Skeletal muscle satellite cell (primary cell): ENCODE data around the gene NRL.

ENCODE experiments used
- H3K27me3 ChIP-seq: 2 replicates; pipeline ENCODE4 v1.7.0; 2013; ENCODE audit warnings: low read length; ENCODE audit not compliant: control insufficient read depth, insufficient read depth
- H3K36me3 ChIP-seq: 2 replicates; pipeline ENCODE4 v1.7.0; 2013; ENCODE audit warnings: mild to moderate bottlenecking, control low read depth, low read length; ENCODE audit not compliant: insufficient read depth
- H3K4me1 ChIP-seq: 2 replicates; pipeline ENCODE4 v1.7.0; 2013; ENCODE audit warnings: low read length; ENCODE audit not compliant: control insufficient read depth, insufficient read depth
- H3K4me2 ChIP-seq: 2 replicates; pipeline ENCODE4 v1.7.0; 2013; ENCODE audit warnings: mild to moderate bottlenecking, low read length
- H3K4me3 ChIP-seq: 2 replicates; pipeline ENCODE4 v1.7.0; 2013; ENCODE audit warnings: low read length
- H3K9ac ChIP-seq: 2 replicates; pipeline ENCODE4 v1.7.0; 2013; ENCODE audit warnings: mild to moderate bottlenecking, low read depth, low read length, moderate library complexity
- H3K9me3 ChIP-seq: replicated peaks from 2 replicates; pipeline ENCODE4 v1.7.0; 2013; ENCODE audit warnings: mild to moderate bottlenecking, control low read depth, low read length

The NRL gene

DNA sequence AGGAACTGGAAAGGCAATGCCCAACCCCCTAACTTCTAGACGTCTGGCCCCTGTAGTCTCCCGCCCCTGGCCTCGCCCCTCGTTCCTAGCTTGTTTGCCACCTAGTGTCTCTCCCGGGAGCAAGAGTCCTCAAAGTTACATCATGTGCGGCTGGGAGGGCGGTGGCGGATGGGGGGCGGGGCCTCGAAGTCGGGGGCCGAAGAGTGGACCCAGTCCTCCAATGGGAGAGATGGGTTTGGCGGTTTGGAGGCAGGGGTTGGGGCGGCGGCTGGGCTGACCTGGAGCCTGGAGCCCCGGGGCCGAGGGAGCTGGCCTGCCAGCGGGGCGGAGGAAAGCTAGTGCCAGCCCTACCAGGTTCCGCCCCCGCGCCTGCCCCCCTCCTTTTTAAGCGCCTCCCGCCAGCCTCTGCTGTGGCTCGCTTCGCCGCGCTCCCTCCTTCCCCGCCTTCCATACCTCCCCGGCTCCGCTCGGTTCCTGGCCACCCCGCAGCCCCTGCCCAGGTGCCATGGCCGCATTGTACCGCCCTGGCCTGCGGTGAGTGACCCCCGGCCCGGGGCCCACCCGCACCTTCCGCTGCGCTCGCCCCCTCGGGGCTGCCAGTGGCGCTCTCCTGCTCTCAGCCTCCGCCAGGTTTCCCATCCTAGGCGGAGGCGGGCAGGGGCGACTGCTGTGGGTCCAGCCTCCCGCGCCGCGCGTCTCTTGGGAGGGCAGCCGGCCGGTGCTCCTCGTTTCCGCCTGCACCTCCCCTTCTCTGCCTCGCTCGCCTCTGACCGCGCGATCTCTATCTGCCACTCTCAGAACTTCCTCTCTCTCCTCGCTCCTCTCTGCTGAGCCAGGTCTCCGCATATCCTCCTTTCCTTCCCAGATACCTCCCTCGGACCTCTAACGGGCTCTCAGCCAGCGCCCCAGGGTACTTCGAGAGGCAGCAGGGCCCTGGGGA, 20.6 kb downstream of the NRL start, which contains the start of gene PCK2:
PCK2 (plus strand) TSS at position 411 of the 940 bp plus-strand sequence; CDS start at position 506, 95 bp downstream.
- Histone ChIP-seq H3K36me3 (no peaks in the 10 kb centered on the region), H3K9me3 (no peaks in the 10 kb centered on the region), H3K27me3 (no peaks in the 10 kb centered on the region), H3K4me3 (peak within 1 kb of the TSS; percentile 98), H3K4me1 (peaks cover 16% of the 10 kb centered on the region), H3K9ac (peak within 1 kb of the TSS; percentile 88), H3K4me2 (peak within 1 kb of the TSS; percentile 100)

GRCh38 chr14:24093207-24093900, 21.4 kb downstream of the NRL start:
- peak overlapping the region; percentile 98 for H3K4me3 ChIP-seq
- no peaks in the 10 kb centered on the region for H3K36me3 ChIP-seq
- peak overlapping the region; percentile 88 for H3K9ac ChIP-seq
- H3K4me1 ChIP-seq, result peaks cover 16% of the 10 kb centered on the region
- no peaks in the 10 kb centered on the region for H3K27me3 ChIP-seq
- H3K9me3 ChIP-seq, result no peaks in the 10 kb centered on the region
- H3K4me2 ChIP-seq, result peak overlapping the region; percentile 100

GRCh38 chr14:24092505-24093206, 22.1 kb downstream of the NRL start:
- Histone ChIP-seq H3K9me3 (no peaks in the 10 kb centered on the region), H3K36me3 (no peaks in the 10 kb centered on the region), H3K4me1 (peaks cover 16% of the 10 kb centered on the region), H3K4me3 (no peak overlapping the region), H3K9ac (no peak overlapping the region), H3K27me3 (no peaks in the 10 kb centered on the region), H3K4me2 (no peak overlapping the region)

DNA sequence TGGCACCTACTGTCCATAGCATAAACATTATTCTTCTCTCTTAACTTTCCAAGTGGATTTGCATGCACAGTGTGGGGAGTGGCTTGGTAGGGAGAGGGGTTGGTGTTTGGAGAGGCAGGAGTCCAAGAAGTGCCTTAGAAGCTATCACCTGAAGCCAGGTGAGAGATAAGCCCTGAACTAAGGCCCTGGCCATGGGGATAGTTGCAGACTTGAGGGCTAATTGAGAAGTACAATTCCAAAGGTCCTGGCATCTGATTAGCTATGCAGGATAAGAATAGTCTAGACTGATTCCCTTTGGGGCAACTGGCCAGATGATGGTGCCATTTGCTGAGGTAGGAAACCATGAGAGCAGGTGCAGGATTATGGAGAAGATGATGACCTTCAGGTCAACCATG, 22.6 kb downstream of the NRL start:
- H3K9ac ChIP-seq, result no peak overlapping the region
- H3K4me3 ChIP-seq, result no peak overlapping the region
- H3K4me1 ChIP-seq, result peaks cover 16% of the 10 kb centered on the region
- H3K36me3 ChIP-seq, result no peaks in the 10 kb centered on the region
- H3K9me3 ChIP-seq, result no peaks in the 10 kb centered on the region
- no peak overlapping the region for H3K4me2 ChIP-seq
- H3K27me3 ChIP-seq, result no peaks in the 10 kb centered on the region

- Histone ChIP-seq H3K4me2 (no peak overlapping the region), H3K4me1 (peaks cover 6% of the 10 kb centered on the region), H3K36me3 (no peaks in the 10 kb centered on the region), H3K27me3 (no peaks in the 10 kb centered on the region), H3K9me3 (no peaks in the 10 kb centered on the region), H3K4me3 (no peak overlapping the region), H3K9ac (no peak overlapping the region)
These were observed 24.9 kb downstream of the NRL start for GRCh38 chr14:24089890-24090289.

DNA sequence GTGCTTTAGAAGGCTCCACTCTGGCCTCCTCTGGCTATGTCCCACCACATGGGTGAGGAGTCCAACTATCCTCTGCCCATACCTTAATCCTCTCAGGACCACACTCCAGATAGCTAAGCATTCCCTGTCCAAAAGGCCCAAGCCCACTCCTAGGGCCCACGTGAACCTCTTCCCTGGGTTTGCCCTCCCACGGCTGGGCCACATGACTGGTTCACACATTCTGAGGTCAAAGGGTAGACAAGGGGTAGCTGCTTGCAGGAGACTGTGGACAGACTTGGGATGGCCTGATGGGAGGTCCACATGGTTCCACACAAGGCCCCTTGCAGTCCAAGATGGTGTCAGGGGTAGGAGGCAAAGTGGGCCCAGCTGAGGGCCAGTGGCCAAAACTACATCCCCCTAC, 26.7 kb downstream of the NRL start:
- H3K9ac ChIP-seq, result no peak overlapping the region
- H3K9me3 ChIP-seq, result no peaks in the 10 kb centered on the region
- peaks cover 16% of the 10 kb centered on the region for H3K27me3 ChIP-seq
- no peaks in the 10 kb centered on the region for H3K36me3 ChIP-seq
- no peaks in the 10 kb centered on the region for H3K4me1 ChIP-seq
- H3K4me3 ChIP-seq, result no peak overlapping the region
- H3K4me2 ChIP-seq, result no peak overlapping the region

GRCh38 chr14:24087004-24087403, 27.7 kb downstream of the NRL start:
- Histone ChIP-seq H3K4me1 (no peaks in the 10 kb centered on the region), H3K9ac (no peak overlapping the region), H3K4me3 (no peak overlapping the region), H3K4me2 (no peak overlapping the region), H3K9me3 (no peaks in the 10 kb centered on the region), H3K36me3 (no peaks in the 10 kb centered on the region), H3K27me3 (peaks cover 27% of the 10 kb centered on the region)

DNA sequence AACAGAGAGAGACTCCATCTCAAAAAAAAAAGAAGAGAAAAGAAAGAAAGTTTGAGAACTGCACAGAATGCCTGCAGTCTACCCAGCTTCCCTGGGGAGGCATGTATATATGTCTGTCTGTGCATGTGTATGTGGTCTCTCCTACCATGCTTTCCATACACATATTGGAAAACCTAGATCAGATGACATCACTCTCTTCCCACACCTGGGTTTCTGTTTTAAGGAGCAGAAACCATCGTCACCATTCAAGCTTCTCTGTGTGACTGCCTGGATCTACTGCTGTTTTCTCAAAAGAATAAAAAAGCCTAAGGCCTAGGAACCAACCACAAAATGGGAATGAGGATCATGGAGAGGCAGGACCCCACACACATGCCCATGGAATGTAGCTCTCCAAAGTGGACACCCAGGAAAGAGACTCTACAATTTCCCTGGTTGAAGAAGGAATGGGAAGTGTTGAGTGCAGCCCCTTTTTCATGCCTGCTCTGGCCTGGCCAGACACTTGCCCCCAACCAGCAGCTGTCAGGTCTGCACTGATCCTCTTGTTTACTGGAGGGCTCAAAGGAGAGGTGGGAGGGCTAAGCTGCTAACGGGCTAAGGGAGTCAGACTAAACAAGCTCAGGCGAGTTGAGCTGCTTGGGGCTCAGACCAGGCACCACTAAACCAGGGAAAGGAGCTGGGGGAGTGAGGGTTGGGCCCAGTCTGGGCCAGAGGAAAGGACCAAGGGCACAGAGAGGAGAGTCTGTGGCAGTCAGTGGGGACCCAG, 28.4 kb downstream of the NRL start:
- peaks cover 32% of the 10 kb centered on the region for H3K27me3 ChIP-seq
- no peak overlapping the region for H3K4me3 ChIP-seq
- no peaks in the 10 kb centered on the region for H3K36me3 ChIP-seq
- H3K9ac ChIP-seq, result no peak overlapping the region
- H3K4me1 ChIP-seq, result peaks cover 2% of the 10 kb centered on the region
- no peaks in the 10 kb centered on the region for H3K9me3 ChIP-seq
- no peak overlapping the region for H3K4me2 ChIP-seq

DNA sequence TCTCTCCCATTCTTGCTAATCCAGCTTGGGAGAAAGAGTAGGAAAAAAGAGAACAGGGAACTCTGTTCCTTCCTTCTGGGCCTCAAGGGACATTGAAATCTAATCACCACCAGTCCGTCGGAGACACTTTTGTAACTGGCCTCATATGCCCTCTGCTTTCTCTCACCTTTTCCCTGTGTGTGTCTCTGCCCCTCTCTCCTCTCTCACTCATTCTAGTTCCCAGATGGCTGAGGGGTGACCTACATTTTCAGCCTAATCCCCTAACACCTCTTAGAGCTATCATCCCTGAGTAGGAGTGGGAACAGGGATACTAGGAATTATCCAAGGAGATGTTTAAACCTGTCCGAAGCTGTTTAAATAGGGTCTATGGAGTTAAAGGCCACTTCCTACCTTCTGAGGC, 29.5 kb downstream of the NRL start:
- Histone ChIP-seq H3K27me3 (peaks cover 43% of the 10 kb centered on the region), H3K4me1 (peaks cover 9% of the 10 kb centered on the region), H3K4me3 (no peak overlapping the region)

GRCh38 chr14:24084440-24084839, 30.3 kb downstream of the NRL start:
- Histone ChIP-seq H3K27me3 (peaks cover 51% of the 10 kb centered on the region), H3K4me3 (no peak overlapping the region), H3K4me2 (no peak overlapping the region)

More for the DNA sequence above, 29.5 kb downstream of the NRL start:
- no peak overlapping the region for H3K4me2 ChIP-seq
- no peak overlapping the region for H3K9ac ChIP-seq
- no peaks in the 10 kb centered on the region for H3K9me3 ChIP-seq
- H3K36me3 ChIP-seq, result no peaks in the 10 kb centered on the region

GRCh38 chr14:24083462-24083861, 31.3 kb downstream of the NRL start:
- Histone ChIP-seq H3K9me3 (no peaks in the 10 kb centered on the region), H3K36me3 (no peaks in the 10 kb centered on the region), H3K4me2 (no peak overlapping the region), H3K4me3 (no peak overlapping the region), H3K27me3 (peaks cover 58% of the 10 kb centered on the region), H3K4me1 (peaks cover 9% of the 10 kb centered on the region), H3K9ac (no peak overlapping the region)

More at GRCh38 chr14:24084440-24084839, 30.3 kb downstream of the NRL start:
- Histone ChIP-seq H3K9me3 (no peaks in the 10 kb centered on the region), H3K4me1 (peaks cover 9% of the 10 kb centered on the region), H3K9ac (no peak overlapping the region), H3K36me3 (no peaks in the 10 kb centered on the region)
